Endothelial cell (in vitro differentiated cells): ENCODE results near the gene MYDGF. TPM values are rescaled to one million over a fixed set of nuclear protein-coding genes. Genes with fewer than 3 reads are reported as not detected.

Source experiments
- DNase-seq: peaks from one replicate; pipeline ENCODE4 v3.0.0; 2021; ENCODE audit warnings: low spot score
- H3K27ac Mint-ChIP-seq: one replicate; pipeline ENCODE4 v1.8.0; 2021; ENCODE audit warnings: mixed read lengths, inconsistent platforms; ENCODE audit not compliant: unreplicated experiment
- H3K27me3 Mint-ChIP-seq: one replicate; pipeline ENCODE4 v1.8.0; 2021; ENCODE audit warnings: mild to moderate bottlenecking, moderate library complexity, mixed read lengths, inconsistent platforms; ENCODE audit not compliant: unreplicated experiment
- H3K36me3 Mint-ChIP-seq: one replicate; pipeline ENCODE4 v1.8.0; 2021; ENCODE audit warnings: mild to moderate bottlenecking, low read depth, mixed read lengths, inconsistent platforms; ENCODE audit not compliant: unreplicated experiment
- H3K4me1 Mint-ChIP-seq: one replicate; pipeline ENCODE4 v1.8.0; 2021; ENCODE audit warnings: mild to moderate bottlenecking, mixed read lengths, inconsistent platforms; ENCODE audit not compliant: unreplicated experiment
- H3K4me3 Mint-ChIP-seq: one replicate; pipeline ENCODE4 v1.8.0; 2021; ENCODE audit warnings: mild to moderate bottlenecking, mixed read lengths, inconsistent platforms; ENCODE audit not compliant: unreplicated experiment
- H3K9me3 Mint-ChIP-seq: one replicate; pipeline ENCODE4 v1.8.0; 2021; ENCODE audit warnings: mixed read lengths, inconsistent platforms; ENCODE audit not compliant: unreplicated experiment
- CTCF ChIP-seq: fragments of 200-600 bp; sonication (generic); IDR thresholded peaks from one replicate; pipeline ENCODE4 v1.5.0; 2021; ENCODE audit warnings: antibody characterized with exemption; ENCODE audit not compliant: unreplicated experiment
- total RNA-seq: library from RNA; stranded (reverse); fragmentation: NEBNext Ultra II Directional; extraction: Animal tissue kit (Norgen Biotek cat#: 25700); gene quantifications from one replicate; pipeline ENCODE4 v1.2.1, GENCODE V29; 2021; ENCODE audit not compliant: unreplicated experiment

MYDGF gene
- total RNA-seq, 1 donor from 2014 or later, result 112 TPM

DNA sequence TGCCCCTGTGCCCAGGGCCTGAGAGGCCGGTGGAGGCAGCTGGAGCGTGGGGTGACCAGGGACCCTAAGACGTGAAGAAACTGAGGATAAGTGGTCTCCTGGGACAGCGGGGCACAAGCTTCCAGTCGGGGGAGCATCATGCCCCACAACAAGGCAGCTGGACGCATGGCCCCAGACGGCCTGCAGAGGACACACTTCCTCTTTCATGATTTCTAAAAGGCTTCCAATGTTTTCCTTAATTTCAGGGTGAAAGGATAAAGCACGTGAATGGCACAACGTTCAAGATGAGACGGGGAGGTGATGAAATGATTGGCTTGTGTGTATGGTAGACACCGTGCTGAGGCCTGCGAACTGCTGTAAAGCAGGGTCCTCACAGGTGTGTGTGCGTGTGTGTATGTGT lies 20.2 kb upstream of the MYDGF start:
- Mint-ChIP-seq H3K4me3 (peak overlapping the region; percentile 77), H3K9me3 (no peaks in the 10 kb centered on the region), H3K27ac (peak overlapping the region; percentile 13), H3K36me3 (peaks cover 38% of the 10 kb centered on the region), H3K27me3 (peaks cover 11% of the 10 kb centered on the region), H3K4me1 (no peaks in the 10 kb centered on the region)
- DNase-seq, result no peak
- TF ChIP-seq CTCF, result no peak

GRCh38 chr19:4689403-4689802 lies 19.3 kb upstream of the MYDGF start:
- no peak for DNase-seq
- Mint-ChIP-seq H3K36me3 (peaks cover 33% of the 10 kb centered on the region), H3K9me3 (no peaks in the 10 kb centered on the region), H3K27me3 (peaks cover 15% of the 10 kb centered on the region), H3K27ac (no peak overlapping the region), H3K4me1 (no peaks in the 10 kb centered on the region), H3K4me3 (no peak overlapping the region)
- TF ChIP-seq CTCF, result no peak

GRCh38 chr19:4688587-4688986 lies 18.4 kb upstream of the MYDGF start:
- no peaks in the 10 kb centered on the region for H3K4me1 Mint-ChIP-seq
- DNase-seq, result no peak
- TF ChIP-seq CTCF, result no peak
- H3K27ac Mint-ChIP-seq, result no peak overlapping the region
- H3K36me3 Mint-ChIP-seq, result peaks cover 33% of the 10 kb centered on the region
- peaks cover 12% of the 10 kb centered on the region for H3K27me3 Mint-ChIP-seq
- no peaks in the 10 kb centered on the region for H3K9me3 Mint-ChIP-seq
- no peak overlapping the region for H3K4me3 Mint-ChIP-seq

- Mint-ChIP-seq H3K27ac (no peak overlapping the region), H3K4me1 (no peaks in the 10 kb centered on the region), H3K36me3 (peaks cover 22% of the 10 kb centered on the region), H3K9me3 (no peaks in the 10 kb centered on the region), H3K4me3 (no peak overlapping the region), H3K27me3 (peaks cover 7% of the 10 kb centered on the region)
- TF ChIP-seq CTCF, result no peak
- no peak for DNase-seq
These were observed 17.3 kb upstream of the MYDGF start for GRCh38 chr19:4687396-4687795.

- Mint-ChIP-seq H3K4me1 (no peaks in the 10 kb centered on the region), H3K27ac (no peak overlapping the region), H3K27me3 (peaks cover 7% of the 10 kb centered on the region), H3K9me3 (no peaks in the 10 kb centered on the region), H3K36me3 (peaks cover 25% of the 10 kb centered on the region), H3K4me3 (no peak overlapping the region)
- no peak for DNase-seq
- TF ChIP-seq CTCF, result no peak
These were observed 16.6 kb upstream of the MYDGF start for GRCh38 chr19:4686700-4687099.
